Kidney (tissue), 14 donors: ENCODE measurements around the gene MMP19. TPM values are rescaled to one million over a fixed set of nuclear protein-coding genes. Genes with fewer than 3 reads are reported as not detected.

Experiments
- DNase-seq, 5 donors: peaks; one replicate each; pipeline ENCODE4 v3.0.0-alpha.2; 2013 to 2020
- FAIRE-seq: peaks from 2 replicates; lab custom pipeline; 2012; peaks lifted over from hg19 to GRCh38; lab: Jason Lieb, UNC
- H3K27ac ChIP-seq, 2 donors: one replicate each; pipeline ENCODE4 v1.7.0; 2013; ENCODE audit warnings: low read depth in 2 of 2, low read length in 2 of 2, inconsistent platforms in 1 of 2
- H3K27me3 ChIP-seq: one replicate; pipeline ENCODE4 v1.7.1; 2013; ENCODE audit warnings: low read length, inconsistent platforms; ENCODE audit not compliant: control insufficient read depth, insufficient read depth
- H3K36me3 ChIP-seq, 3 donors: one replicate each; pipeline versions ENCODE4 v1.7.0 to v1.7.1; 2013; ENCODE audit warnings: low read length in 3 of 3, control low read depth in 1 of 3, inconsistent platforms in 1 of 3; ENCODE audit not compliant: insufficient read depth in 3 of 3, control insufficient read depth in 2 of 3
- H3K4me1 ChIP-seq, 3 donors: one replicate each; pipeline versions ENCODE4 v1.7.0 to v1.7.1; 2013; ENCODE audit warnings: low read length in 3 of 3, inconsistent platforms in 1 of 3, low read depth in 1 of 3; ENCODE audit not compliant: control insufficient read depth in 2 of 3, insufficient read depth in 2 of 3
- H3K4me3 ChIP-seq, 3 donors: one replicate each; pipeline versions ENCODE4 v1.7.0 to v1.8.1; 2013; ENCODE audit warnings: low read length in 3 of 3, control low read depth in 1 of 3, inconsistent platforms in 1 of 3
- H3K9ac ChIP-seq, 3 donors: one replicate each; pipeline versions ENCODE4 v1.7.0 to v1.7.1; 2013; ENCODE audit warnings: low read length in 3 of 3, control low read depth in 1 of 3, inconsistent platforms in 1 of 3
- H3K9me3 ChIP-seq, 3 donors: one replicate each; pipeline versions ENCODE4 v1.7.0 to v1.7.1; 2013; ENCODE audit warnings: low read length in 3 of 3, control low read depth in 1 of 3, inconsistent platforms in 1 of 3; ENCODE audit not compliant: control insufficient read depth in 2 of 3, insufficient read depth in 1 of 3
- CTCF ChIP-seq: IDR thresholded peaks from 3 replicates; pipeline ENCODE4 v1.5.1; 2012; ENCODE audit warnings: mild to moderate bottlenecking, moderate library complexity, borderline replicate concordance; ENCODE audit not compliant: insufficient read depth; ENCODE audit errors: extremely low read depth
- intact Hi-C: fragments of 100-400 bp; cut with DNase I; formaldehyde crosslinking; loops from one replicate; pipeline ENCODE4 v1.11.1; 2022
- polyA plus RNA-seq: library from polyadenylated mRNA; stranded (reverse); fragments of 350-450 nt; fragmentation: Illumina TruSeq; extraction: RNeasy Lipid Tissue Mini Kit (QIAGEN cat#74804); gene quantifications from one replicate; pipeline ENCODE4 v1.2.3, GENCODE V29; 2014; ENCODE audit warnings: low read depth, low replicate concordance; ENCODE audit not compliant: insufficient read depth
- total RNA-seq: library from RNA; stranded (reverse); fragmentation: NEBNext Ultra II Directional; extraction: Animal tissue kit (Norgen Biotek cat#: 25700); gene quantifications from one replicate; pipeline ENCODE4 v1.2.1, GENCODE V29; 2021
- donor health status: control.
- donor health status: control.
- donor health status: control.
- donor health status: control.
- donor health status: control.
- donor health status: DM: yes; HTN: yes; CAD: no.
- donor health status: Normal renal cell carcinoma (clear cell type).

MMP19 gene
- total and polyA plus RNA-seq, 2 donors from 2014 or later = 2.0 to 8.8 TPM

GRCh38 chr12:55820679-55821078 is 22.1 kb downstream of the MMP19 start:
- no peak for FAIRE-seq
- Histone ChIP-seq H3K9me3 (no peaks in the 10 kb centered on the region), H3K4me1 (peaks cover 2 to 15% (median 2%) of the 10 kb centered on the region in 3 donors), H3K9ac (no peak overlapping the region), H3K27me3 (no peaks in the 10 kb centered on the region), H3K36me3 (peaks cover 3 to 27% (median 11%) of the 10 kb centered on the region in 3 donors), H3K27ac (no peak overlapping the region), H3K4me3 (no peak overlapping the region)
- no peak for DNase-seq
- intact Hi-C loops = no loop called here
- TF ChIP-seq CTCF = no peak

- H3K27me3 ChIP-seq = no peaks in the 10 kb centered on the region
- H3K9me3 ChIP-seq = no peaks in the 10 kb centered on the region
- H3K27ac ChIP-seq = no peak overlapping the region
- DNase-seq (no peak), FAIRE-seq (no peak)
- no peak for TF ChIP-seq CTCF
- peaks cover under 1 to 18% (median 5%) of the 10 kb centered on the region in 3 donors for H3K4me1 ChIP-seq
- intact Hi-C loops = no loop called here
- H3K36me3 ChIP-seq = peaks cover 3 to 27% (median 11%) of the 10 kb centered on the region in 3 donors
- no peak overlapping the region for H3K9ac ChIP-seq
- H3K4me3 ChIP-seq = peak overlapping the region in 1 of 3 donors; percentile 100
These were observed 23.9 kb downstream of the MMP19 start for GRCh38 chr12:55818886-55819285.

- peaks cover 0 to 17% (median 5%) of the 10 kb centered on the region in 3 donors for H3K4me1 ChIP-seq
- no peak for FAIRE-seq
- DNase-seq = peak in 1 of 5 donors; percentile 40
- H3K36me3 ChIP-seq = peaks cover 3 to 27% (median 9%) of the 10 kb centered on the region in 3 donors
- H3K4me3 ChIP-seq = peak overlapping the region; percentile 83 to 100 (median 88)
- TF ChIP-seq CTCF = no peak
- intact Hi-C loops = no loop called here
- no peaks in the 10 kb centered on the region for H3K9me3 ChIP-seq
- no peaks in the 10 kb centered on the region for H3K27me3 ChIP-seq
- peak overlapping the region; percentile 49 to 63 for H3K27ac ChIP-seq
- peak overlapping the region; percentile 26 to 78 (median 74) for H3K9ac ChIP-seq
These were observed 24.5 kb downstream of the MMP19 start for GRCh38 chr12:55818140-55818728.
